ENCODE results near the gene SPHK1. TPM values are rescaled to one million over a fixed set of nuclear protein-coding genes. Genes with fewer than 3 reads are reported as not detected.

SPHK1 gene
- total RNA-seq, 2 experiments from 2014 or later = 15.7 to 17.7 TPM

DNA sequence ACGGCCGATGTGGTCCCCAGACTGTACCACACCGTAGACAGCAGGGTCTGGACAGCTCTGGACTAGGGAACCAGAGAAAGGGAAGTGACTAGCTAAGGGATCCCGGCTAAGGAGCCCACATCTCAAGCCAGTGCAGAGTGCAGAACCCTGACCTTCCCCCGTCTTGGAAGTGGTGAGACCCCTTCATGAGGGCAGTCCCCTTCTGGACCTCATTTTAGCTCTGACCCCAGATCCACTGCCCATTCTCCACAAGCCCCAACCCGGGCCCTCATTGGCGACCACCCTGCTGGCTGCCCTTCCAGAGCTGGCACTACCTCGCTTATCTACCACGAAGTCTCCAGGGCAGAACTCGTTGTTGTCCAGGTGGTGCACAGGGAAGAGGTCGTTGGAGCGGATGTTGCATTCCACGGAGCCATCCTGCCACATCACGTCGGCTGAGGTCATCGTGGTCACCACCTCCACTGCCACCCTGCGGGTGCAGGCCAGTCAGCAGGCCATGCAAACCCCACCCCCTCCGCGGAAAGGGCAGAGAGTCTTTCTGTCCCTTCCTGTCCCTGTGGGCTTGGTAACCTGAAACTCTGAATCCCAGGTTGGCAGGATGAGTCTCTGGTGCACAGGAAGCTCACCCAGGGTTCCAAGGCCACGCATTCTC, 14.2 kb downstream of the SPHK1 start:
- DNase-seq = no peak
- no peak for ATAC-seq
- ChIA-PET CTCF (interaction anchor here (0.8 to 5.6 kb wide), 53 partner anchors 9 to 442 kb away, joined by 3 to 154 read pairs (median 5); partner anchors contain the start of genes AANAT, PRPSAP1, QRICH2 and SPHK1), POLR2A (interaction anchor here (0.9 to 1.2 kb wide), 3 partner anchors 14 to 95 kb away, joined by 3 to 6 read pairs (median 4); no protein-coding TSS in a partner anchor)
- intact Hi-C loops (cut with micrococcal nuclease) = loop anchor here (5.0 kb wide), 1 partner anchor 96 kb away; no protein-coding TSS in a partner anchor
- TF ChIP-seq, protein P1, sequence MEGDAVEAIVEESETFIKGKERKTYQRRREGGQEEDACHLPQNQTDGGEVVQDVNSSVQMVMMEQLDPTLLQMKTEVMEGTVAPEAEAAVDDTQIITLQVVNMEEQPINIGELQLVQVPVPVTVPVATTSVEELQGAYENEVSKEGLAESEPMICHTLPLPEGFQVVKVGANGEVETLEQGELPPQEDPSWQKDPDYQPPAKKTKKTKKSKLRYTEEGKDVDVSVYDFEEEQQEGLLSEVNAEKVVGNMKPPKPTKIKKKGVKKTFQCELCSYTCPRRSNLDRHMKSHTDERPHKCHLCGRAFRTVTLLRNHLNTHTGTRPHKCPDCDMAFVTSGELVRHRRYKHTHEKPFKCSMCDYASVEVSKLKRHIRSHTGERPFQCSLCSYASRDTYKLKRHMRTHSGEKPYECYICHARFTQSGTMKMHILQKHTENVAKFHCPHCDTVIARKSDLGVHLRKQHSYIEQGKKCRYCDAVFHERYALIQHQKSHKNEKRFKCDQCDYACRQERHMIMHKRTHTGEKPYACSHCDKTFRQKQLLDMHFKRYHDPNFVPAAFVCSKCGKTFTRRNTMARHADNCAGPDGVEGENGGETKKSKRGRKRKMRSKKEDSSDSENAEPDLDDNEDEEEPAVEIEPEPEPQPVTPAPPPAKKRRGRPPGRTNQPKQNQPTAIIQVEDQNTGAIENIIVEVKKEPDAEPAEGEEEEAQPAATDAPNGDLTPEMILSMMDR (IDR thresholded peaks at IDR 0.05) = no peak
- no peak overlapping the region for H3K27ac Mint-ChIP-seq
- no peaks in the 10 kb centered on the region for H3K27me3 Mint-ChIP-seq
- peaks cover 42% of the 10 kb centered on the region for H3K36me3 Mint-ChIP-seq (ENCODE audit: low read depth)
- H3K4me1 Mint-ChIP-seq (ENCODE audit: low read depth) = no peaks in the 10 kb centered on the region
- H3K4me3 Mint-ChIP-seq = no peak overlapping the region
- no peaks in the 10 kb centered on the region for H3K9me3 Mint-ChIP-seq

GRCh38 chr17:76399175-76400172, 15.1 kb downstream of the SPHK1 start:
- DNase-seq = no peak
- POLR2A ChIA-PET = no interaction called here
- CTCF ChIA-PET = interaction anchor here (1.1 to 5.6 kb wide), 14 partner anchors 8 to 287 kb away, joined by 3 to 154 read pairs (median 14); partner anchors contain the start of genes QRICH2, SPHK1 and UBE2O
- no peak for ATAC-seq
- TF ChIP-seq, protein P1 (IDR thresholded peaks at IDR 0.05) = no peak
- H3K36me3 Mint-ChIP-seq (ENCODE audit: low read depth) = peaks cover 46% of the 10 kb centered on the region
- no peaks in the 10 kb centered on the region for H3K4me1 Mint-ChIP-seq (ENCODE audit: low read depth)
- H3K4me3 Mint-ChIP-seq = no peak overlapping the region
- no peak overlapping the region for H3K27ac Mint-ChIP-seq
- H3K9me3 Mint-ChIP-seq = no peaks in the 10 kb centered on the region
- H3K27me3 Mint-ChIP-seq = no peaks in the 10 kb centered on the region
- intact Hi-C loops (cut with micrococcal nuclease) = loop anchor here (5.0 kb wide), 1 partner anchor 97 kb away; no protein-coding TSS in a partner anchor

DNA sequence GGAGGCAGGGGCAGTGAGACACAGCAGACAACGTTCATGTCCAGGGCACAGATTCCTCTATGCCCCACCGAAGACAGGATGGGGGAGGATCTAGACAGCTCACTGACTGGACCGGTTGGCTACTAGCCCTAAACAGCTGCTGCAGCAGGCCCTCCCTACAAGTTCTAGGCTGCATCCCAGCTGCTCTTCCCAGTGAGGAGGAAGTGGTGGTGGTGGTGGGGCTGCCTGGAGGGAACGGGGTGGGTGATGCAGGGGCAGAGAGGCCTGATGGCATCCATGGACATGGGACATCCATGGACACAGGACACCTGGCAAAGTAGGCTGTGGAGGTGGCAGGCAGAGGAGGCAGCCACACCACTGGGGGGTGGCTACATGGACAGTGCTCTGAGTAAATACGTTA, 18.3 kb downstream of the SPHK1 start:
- no peak overlapping the region for H3K4me3 Mint-ChIP-seq
- no peaks in the 10 kb centered on the region for H3K4me1 Mint-ChIP-seq (ENCODE audit: low read depth)
- peaks cover 37% of the 10 kb centered on the region for H3K36me3 Mint-ChIP-seq (ENCODE audit: low read depth)
- no peak for ATAC-seq
- POLR2A ChIA-PET = no interaction called here
- H3K27me3 Mint-ChIP-seq = no peaks in the 10 kb centered on the region
- intact Hi-C loops (cut with micrococcal nuclease) = no loop called here
- H3K27ac Mint-ChIP-seq = no peak overlapping the region
- H3K9me3 Mint-ChIP-seq = no peaks in the 10 kb centered on the region
- TF ChIP-seq, protein P1 (IDR thresholded peaks at IDR 0.05) = no peak
- DNase-seq = no peak
- CTCF ChIA-PET = interaction anchor here (1.1 kb wide), 2 partner anchors 12 to 104 kb away, joined by 3 read pairs; no protein-coding TSS in a partner anchor

DNA sequence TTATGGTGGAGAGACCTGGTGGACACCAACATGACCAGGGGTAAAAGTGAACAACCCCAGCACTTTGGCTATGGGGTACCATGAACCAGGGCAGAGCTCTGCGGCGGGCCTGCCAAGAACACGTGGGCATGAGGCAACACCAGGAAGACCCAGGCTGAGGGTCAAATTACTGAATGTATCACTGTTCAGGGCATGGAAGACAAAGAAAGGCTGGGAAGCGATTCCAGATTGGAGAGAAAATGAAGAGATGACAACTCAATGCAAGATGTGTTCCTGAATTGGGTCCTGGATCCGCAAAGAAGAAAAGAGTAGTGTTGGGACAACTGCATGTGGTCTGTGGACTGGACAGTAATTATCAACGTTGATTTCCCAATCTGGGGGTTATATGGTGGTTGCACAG, 19.8 kb downstream of the SPHK1 start:
- CTCF ChIA-PET = interaction anchor here (0.9 kb wide), 1 partner anchor 31 kb away, joined by 3 read pairs; no protein-coding TSS in a partner anchor
- TF ChIP-seq, protein P1 (IDR thresholded peaks at IDR 0.05) = no peak
- no peak for ATAC-seq
- H3K36me3 Mint-ChIP-seq (ENCODE audit: low read depth) = peaks cover 26% of the 10 kb centered on the region
- intact Hi-C loops (cut with micrococcal nuclease) = no loop called here
- DNase-seq = no peak
- POLR2A ChIA-PET = no interaction called here
- no peak overlapping the region for H3K27ac Mint-ChIP-seq
- H3K4me3 Mint-ChIP-seq = no peak overlapping the region
- no peaks in the 10 kb centered on the region for H3K27me3 Mint-ChIP-seq
- H3K9me3 Mint-ChIP-seq = no peaks in the 10 kb centered on the region
- H3K4me1 Mint-ChIP-seq (ENCODE audit: low read depth) = peaks cover 4% of the 10 kb centered on the region
